NB4 (cell line): ENCODE results near the gene SLC25A26.
"Not testable (repeated sequence)": the region's sequence is repeated elsewhere in the genome, so short reads cannot be mapped to it uniquely, and the experiment has no call there.

Experiments
- DNase-seq: peaks from one replicate; pipeline ENCODE4 v3.0.0; 2010; ENCODE audit warnings: low read depth
- H3K4me3 ChIP-seq: one replicate; pipeline ENCODE4 v1.5.1; 2011; ENCODE audit warnings: mild to moderate bottlenecking, low read depth, low read length, moderate library complexity
- CTCF ChIP-seq: IDR thresholded peaks from one replicate; pipeline ENCODE4 v1.5.1; 2012; ENCODE audit warnings: low read depth, low read length
- MAX ChIP-seq: IDR thresholded peaks from 2 replicates; pipeline ENCODE4 v1.6.1; 2011; ENCODE audit warnings: low read depth, low read length
- MYC ChIP-seq: IDR thresholded peaks from 2 replicates; pipeline ENCODE4 v1.6.1; 2011; ENCODE audit warnings: low read depth, low read length
- POLR2A ChIP-seq: IDR thresholded peaks from 2 replicates; pipeline ENCODE4 v1.6.1; 2011; ENCODE audit warnings: mild to moderate bottlenecking; ENCODE audit not compliant: insufficient read length; ENCODE audit errors: extremely low read depth

The SLC25A26 gene

GRCh38 chr3:66269411-66269810 lies 48.6 kb downstream of the SLC25A26 start:
- no peak overlapping the region for H3K4me3 ChIP-seq
- TF ChIP-seq MYC (no peak), POLR2A (no peak), MAX (no peak), CTCF (no peak)
- DNase-seq: no peak

- no peak for TF ChIP-seq POLR2A
- TF ChIP-seq CTCF: no peak
- no peak for TF ChIP-seq MYC
- no peak for TF ChIP-seq MAX
- DNase-seq: no peak
- no peak overlapping the region for H3K4me3 ChIP-seq
Observed at GRCh38 chr3:66270288-66270687, 49.5 kb downstream of the SLC25A26 start.

- no peak for TF ChIP-seq POLR2A
- TF ChIP-seq MAX: no peak
- no peak for TF ChIP-seq MYC
- no peak for TF ChIP-seq CTCF
Observed at GRCh38 chr3:66270701-66271100, 49.9 kb downstream of the SLC25A26 start.

GRCh38 chr3:66271231-66271630 lies 50.4 kb downstream of the SLC25A26 start:
- DNase-seq: no peak
- H3K4me3 ChIP-seq: no peak overlapping the region
- no peak for TF ChIP-seq CTCF
- TF ChIP-seq MAX: no peak
- no peak for TF ChIP-seq MYC
- no peak for TF ChIP-seq POLR2A

More at GRCh38 chr3:66270701-66271100, 49.9 kb downstream of the SLC25A26 start:
- H3K4me3 ChIP-seq: no peak overlapping the region
- DNase-seq: no peak

- H3K4me3 ChIP-seq: no peak overlapping the region
- DNase-seq: no peak
- TF ChIP-seq POLR2A (no peak), MYC (no peak), CTCF (no peak), MAX (no peak)
Observed at GRCh38 chr3:66272016-66272415, 51.2 kb downstream of the SLC25A26 start.

- DNase-seq, H3K4me3 ChIP-seq: not testable (repeated sequence)
Observed at GRCh38 chr3:66274837-66275236, 54.0 kb downstream of the SLC25A26 start.
